IgD-negative memory B cell (primary cell): ENCODE data around the gene ZNF205. TPM values are rescaled to one million over a fixed set of nuclear protein-coding genes. Genes with fewer than 3 reads are reported as not detected.
A peak's percentile ranks its signal among the peaks of the same experiment; 100 is the strongest.
"Not testable (repeated sequence)": the region's sequence is repeated elsewhere in the genome, so short reads cannot be mapped to it uniquely, and the experiment has no call there.

ENCODE experiments used
- H3K27ac Mint-ChIP-seq, 3 donors: one replicate each; pipeline ENCODE4 v1.8.0; 2020 to 2022; ENCODE audit warnings: mild to moderate bottlenecking in 3 of 3, mixed read lengths in 3 of 3, moderate library complexity in 1 of 3
- H3K27me3 Mint-ChIP-seq: one replicate; pipeline ENCODE4 v1.8.0; 2021; ENCODE audit warnings: mixed read lengths
- H3K36me3 Mint-ChIP-seq: one replicate; pipeline ENCODE4 v1.8.0; 2020; ENCODE audit warnings: mild to moderate bottlenecking, mixed read lengths
- H3K4me1 Mint-ChIP-seq, 3 donors: one replicate each; pipeline ENCODE4 v1.8.0; 2020 to 2022; ENCODE audit warnings: mixed read lengths in 3 of 3, mild to moderate bottlenecking in 1 of 3
- H3K4me3 Mint-ChIP-seq, 4 donors: one replicate each; pipeline ENCODE4 v1.8.0; 2020 to 2022; ENCODE audit warnings: mild to moderate bottlenecking in 4 of 4, mixed read lengths in 4 of 4, moderate library complexity in 3 of 4
- H3K9me3 Mint-ChIP-seq, 3 donors: one replicate each; pipeline ENCODE4 v1.8.0; 2020 to 2021; ENCODE audit warnings: mixed read lengths in 3 of 3, mild to moderate bottlenecking in 1 of 3
- polyA plus RNA-seq: library from polyadenylated mRNA; unstranded; fragments of 300-500 nt; fragmentation: Illumina TruSeq; gene quantifications from one replicate; pipeline ENCODE4 v1.2.3, GENCODE V29; 2021

ZNF205 gene
- polyA plus RNA-seq, 1 donor from 2014 or later: not detected

GRCh38 chr16:3075523-3075915 lies 36.9 kb upstream of the ZNF205 start:
- no peaks in the 10 kb centered on the region for H3K27me3 Mint-ChIP-seq
- peak overlapping the region; percentile 2 to 94 (median 60) for H3K27ac Mint-ChIP-seq
- H3K36me3 Mint-ChIP-seq: no peaks in the 10 kb centered on the region
- H3K9me3 Mint-ChIP-seq: peaks cover 1 to 4% (median 4%) of the 10 kb centered on the region in 3 donors
- peaks cover 11 to 41% (median 29%) of the 10 kb centered on the region in 3 donors for H3K4me1 Mint-ChIP-seq
- peak overlapping the region in 2 of 4 donors; percentile 80 to 89 for H3K4me3 Mint-ChIP-seq

- peaks cover 11 to 41% (median 29%) of the 10 kb centered on the region in 3 donors for H3K4me1 Mint-ChIP-seq
- not testable (repeated sequence) for H3K27me3 Mint-ChIP-seq, H3K36me3 Mint-ChIP-seq, H3K4me3 Mint-ChIP-seq, H3K9me3 Mint-ChIP-seq
- H3K27ac Mint-ChIP-seq: peak overlapping the region in 1 of 3 donors; percentile 94
Observed at GRCh38 chr16:3075946-3076345, 36.4 kb upstream of the ZNF205 start.

- Mint-ChIP-seq H3K27ac (peak overlapping the region in 2 of 3 donors; percentile 9 to 56), H3K4me1 (peaks cover 11 to 39% (median 29%) of the 10 kb centered on the region in 3 donors), H3K9me3 (peaks cover 1 to 4% (median 4%) of the 10 kb centered on the region in 3 donors), H3K4me3 (peak overlapping the region in 2 of 4 donors; percentile 34 to 89), H3K27me3 (no peaks in the 10 kb centered on the region), H3K36me3 (no peaks in the 10 kb centered on the region)
Observed at GRCh38 chr16:3076577-3076976, 35.8 kb upstream of the ZNF205 start.

- no peaks in the 10 kb centered on the region for H3K36me3 Mint-ChIP-seq
- no peak overlapping the region for H3K27ac Mint-ChIP-seq
- H3K9me3 Mint-ChIP-seq: peaks cover 1 to 4% (median 2%) of the 10 kb centered on the region in 3 donors
- no peak overlapping the region for H3K4me3 Mint-ChIP-seq
- H3K4me1 Mint-ChIP-seq: peaks cover 8 to 20% (median 14%) of the 10 kb centered on the region in 3 donors
- H3K27me3 Mint-ChIP-seq: no peaks in the 10 kb centered on the region
Observed at GRCh38 chr16:3080024-3080423, 32.4 kb upstream of the ZNF205 start.

GRCh38 chr16:3081957-3082356 lies 30.4 kb upstream of the ZNF205 start:
- not testable (repeated sequence) for H3K4me1 Mint-ChIP-seq, H3K36me3 Mint-ChIP-seq, H3K4me3 Mint-ChIP-seq, H3K27me3 Mint-ChIP-seq, H3K9me3 Mint-ChIP-seq, H3K27ac Mint-ChIP-seq

- not testable (repeated sequence) for H3K9me3 Mint-ChIP-seq, H3K27ac Mint-ChIP-seq, H3K4me3 Mint-ChIP-seq, H3K36me3 Mint-ChIP-seq, H3K4me1 Mint-ChIP-seq, H3K27me3 Mint-ChIP-seq
Observed at GRCh38 chr16:3083408-3083807, 29.0 kb upstream of the ZNF205 start.

- Mint-ChIP-seq H3K36me3 (no peaks in the 10 kb centered on the region), H3K9me3 (peaks cover 0 to 1% (median 0%) of the 10 kb centered on the region in 3 donors), H3K4me1 (no peaks in the 10 kb centered on the region), H3K27ac (no peak overlapping the region), H3K4me3 (peak overlapping the region in 1 of 4 donors; percentile 37), H3K27me3 (peaks cover 3% of the 10 kb centered on the region)
Observed at GRCh38 chr16:3084491-3084890, 27.9 kb upstream of the ZNF205 start.

GRCh38 chr16:3084969-3085670 lies 27.3 kb upstream of the ZNF205 start:
- Mint-ChIP-seq H3K27ac (no peak overlapping the region), H3K4me3 (peak overlapping the region in 1 of 4 donors; percentile 37), H3K27me3 (peaks cover 3% of the 10 kb centered on the region), H3K9me3 (no peaks in the 10 kb centered on the region), H3K36me3 (no peaks in the 10 kb centered on the region), H3K4me1 (no peaks in the 10 kb centered on the region)

GRCh38 chr16:3085868-3086595 lies 26.4 kb upstream of the ZNF205 start:
- Mint-ChIP-seq H3K27me3 (peaks cover 3% of the 10 kb centered on the region), H3K27ac (no peak overlapping the region), H3K36me3 (no peaks in the 10 kb centered on the region), H3K4me3 (no peak overlapping the region), H3K4me1 (no peaks in the 10 kb centered on the region), H3K9me3 (no peaks in the 10 kb centered on the region)

- H3K9me3 Mint-ChIP-seq: no peaks in the 10 kb centered on the region
- H3K4me1 Mint-ChIP-seq: no peaks in the 10 kb centered on the region
- H3K27ac Mint-ChIP-seq: no peak overlapping the region
- H3K4me3 Mint-ChIP-seq: peak overlapping the region in 1 of 4 donors; percentile 70
- peaks cover 3% of the 10 kb centered on the region for H3K27me3 Mint-ChIP-seq
- no peaks in the 10 kb centered on the region for H3K36me3 Mint-ChIP-seq
Observed at GRCh38 chr16:3086596-3087242, 25.7 kb upstream of the ZNF205 start.

GRCh38 chr16:3087243-3088235 lies 24.8 kb upstream of the ZNF205 start:
- H3K9me3 Mint-ChIP-seq: no peaks in the 10 kb centered on the region
- no peaks in the 10 kb centered on the region for H3K4me1 Mint-ChIP-seq
- H3K27ac Mint-ChIP-seq: no peak overlapping the region
- H3K4me3 Mint-ChIP-seq: peak overlapping the region in 1 of 4 donors; percentile 70
- H3K27me3 Mint-ChIP-seq: peaks cover 3% of the 10 kb centered on the region
- no peaks in the 10 kb centered on the region for H3K36me3 Mint-ChIP-seq

GRCh38 chr16:3088450-3088849 lies 23.9 kb upstream of the ZNF205 start:
- Mint-ChIP-seq H3K27ac (no peak overlapping the region), H3K4me3 (no peak overlapping the region), H3K36me3 (no peaks in the 10 kb centered on the region), H3K9me3 (no peaks in the 10 kb centered on the region), H3K27me3 (peaks cover 3% of the 10 kb centered on the region), H3K4me1 (peaks cover 0 to 4% (median 0%) of the 10 kb centered on the region in 3 donors)

- H3K4me1 Mint-ChIP-seq: peaks cover 0 to 4% (median 0%) of the 10 kb centered on the region in 3 donors
- H3K27me3 Mint-ChIP-seq: peaks cover 3% of the 10 kb centered on the region
- no peaks in the 10 kb centered on the region for H3K9me3 Mint-ChIP-seq
- H3K27ac Mint-ChIP-seq: no peak overlapping the region
- H3K36me3 Mint-ChIP-seq: no peaks in the 10 kb centered on the region
- no peak overlapping the region for H3K4me3 Mint-ChIP-seq
Observed at GRCh38 chr16:3088925-3089716, 23.3 kb upstream of the ZNF205 start.
